Omental fat pad (tissue), 4 donors: ENCODE results near the gene MED12L. TPM values are rescaled to one million over a fixed set of nuclear protein-coding genes. Genes with fewer than 3 reads are reported as not detected.

Experiments
- ATAC-seq: fragments of 150-250 bp; one replicate; pipeline ENCODE4 v1.9.1; 2016; ENCODE audit warnings: mild to moderate bottlenecking, moderate library complexity; ENCODE audit not compliant: low FRiP score
- DNase-seq: peaks from one replicate; pipeline ENCODE4 v3.0.0-alpha.2; 2019; ENCODE audit warnings: low spot score
- total RNA-seq, 4 donors: library from RNA; depleted of rRNA; stranded (reverse); fragments of >200 nt; gene quantifications; one replicate each; pipeline ENCODE4 v1.1.0, GENCODE V29; 2016
- TF ChIP-seq, protein P1 (sequence below), 3 donors: fragments of 450-650 bp; IDR thresholded peaks; one replicate each; pipeline ENCODE4 v1.5.1; 2016 to 2017; ENCODE audit warnings: antibody characterized with exemption in 3 of 3, mild to moderate bottlenecking in 3 of 3, moderate library complexity in 2 of 3

The MED12L gene
- total RNA-seq, 4 donors from 2014 or later, result 0.16 to 0.37 (median 0.31) TPM

DNA sequence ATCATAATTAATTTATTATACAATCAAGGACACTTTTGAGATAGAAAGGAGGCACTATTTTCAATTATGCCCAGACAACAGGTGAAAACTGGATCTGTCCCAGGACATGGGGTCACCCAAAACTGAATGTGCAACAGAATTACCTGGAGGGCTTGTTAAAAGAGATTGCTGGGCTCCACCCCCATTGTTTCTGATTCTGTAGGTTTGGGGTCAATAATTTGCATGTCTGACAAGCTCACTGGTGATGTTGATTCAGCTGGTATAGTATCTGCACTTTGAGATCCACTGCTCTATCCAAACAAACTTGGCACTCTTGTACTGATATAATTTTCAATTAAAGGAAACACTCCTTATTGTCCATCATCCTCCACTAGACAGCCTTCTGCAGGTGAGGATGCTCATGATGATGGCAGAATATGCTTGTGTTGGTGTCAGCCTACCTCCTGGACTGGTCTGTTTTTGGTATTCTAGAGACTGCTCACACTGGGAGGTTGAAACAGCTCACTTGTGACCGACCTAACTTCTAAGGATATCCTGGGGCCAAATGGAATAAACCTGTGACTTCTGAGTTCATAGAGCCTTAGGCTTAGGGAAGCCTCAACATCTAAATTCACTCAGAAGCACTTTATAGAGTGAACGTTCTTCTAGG is 190.7 kb downstream of the MED12L start:
- DNase-seq (no peak), ATAC-seq (no peak)
- TF ChIP-seq, protein P1, sequence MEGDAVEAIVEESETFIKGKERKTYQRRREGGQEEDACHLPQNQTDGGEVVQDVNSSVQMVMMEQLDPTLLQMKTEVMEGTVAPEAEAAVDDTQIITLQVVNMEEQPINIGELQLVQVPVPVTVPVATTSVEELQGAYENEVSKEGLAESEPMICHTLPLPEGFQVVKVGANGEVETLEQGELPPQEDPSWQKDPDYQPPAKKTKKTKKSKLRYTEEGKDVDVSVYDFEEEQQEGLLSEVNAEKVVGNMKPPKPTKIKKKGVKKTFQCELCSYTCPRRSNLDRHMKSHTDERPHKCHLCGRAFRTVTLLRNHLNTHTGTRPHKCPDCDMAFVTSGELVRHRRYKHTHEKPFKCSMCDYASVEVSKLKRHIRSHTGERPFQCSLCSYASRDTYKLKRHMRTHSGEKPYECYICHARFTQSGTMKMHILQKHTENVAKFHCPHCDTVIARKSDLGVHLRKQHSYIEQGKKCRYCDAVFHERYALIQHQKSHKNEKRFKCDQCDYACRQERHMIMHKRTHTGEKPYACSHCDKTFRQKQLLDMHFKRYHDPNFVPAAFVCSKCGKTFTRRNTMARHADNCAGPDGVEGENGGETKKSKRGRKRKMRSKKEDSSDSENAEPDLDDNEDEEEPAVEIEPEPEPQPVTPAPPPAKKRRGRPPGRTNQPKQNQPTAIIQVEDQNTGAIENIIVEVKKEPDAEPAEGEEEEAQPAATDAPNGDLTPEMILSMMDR (IDR thresholded peaks at IDR 0.05), result no peak

DNA sequence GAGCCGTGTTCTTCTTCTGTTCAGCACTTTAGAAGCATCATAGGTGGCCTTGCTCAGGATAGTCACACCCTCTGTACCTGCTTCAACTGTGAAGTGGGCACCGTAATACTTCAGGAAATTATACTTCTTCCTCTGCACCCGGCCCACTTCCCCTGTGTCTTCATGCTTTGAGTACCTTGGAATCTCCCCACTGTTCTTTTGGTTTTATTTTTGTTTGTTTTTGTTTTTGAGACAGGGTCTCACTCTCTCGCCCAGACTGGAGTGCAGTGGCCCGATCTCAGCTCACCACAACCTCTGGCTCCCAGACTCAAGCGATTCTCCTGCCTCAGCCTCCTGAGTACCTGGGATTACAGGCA is 191.2 kb downstream of the MED12L start:
- no peak for ATAC-seq

DNA sequence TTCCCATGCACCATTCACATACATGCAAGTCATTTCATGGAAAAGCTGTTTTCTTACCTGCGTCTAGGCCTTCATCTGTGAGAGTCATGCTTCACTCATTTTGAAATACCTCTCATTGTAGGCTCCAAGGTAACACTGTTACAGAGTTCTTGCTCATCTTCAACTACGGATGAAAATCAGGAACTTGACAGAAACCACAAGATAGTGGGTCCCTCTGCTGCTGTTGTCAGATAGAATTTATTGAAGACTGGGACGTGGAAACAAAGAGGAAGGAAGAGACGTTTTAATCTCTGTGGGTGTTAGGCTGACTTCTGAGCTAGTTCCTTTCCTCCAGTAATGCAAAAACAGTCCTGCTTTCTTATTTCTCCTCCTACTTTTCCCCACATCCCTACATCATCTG is 192.8 kb downstream of the MED12L start, which contains the start of gene P2RY14:
Gene P2RY14 (minus strand): TSS at position 313 of the 400 bp plus-strand sequence. CDS start 64,226 bp downstream, outside the sequence.
- no peak for ATAC-seq
- DNase-seq, result no peak
- TF ChIP-seq, protein P1 (IDR thresholded peaks at IDR 0.05), result no peak

More for the DNA sequence above, 191.2 kb downstream of the MED12L start:
- no peak for DNase-seq
- TF ChIP-seq, protein P1 (IDR thresholded peaks at IDR 0.05), result no peak

DNA sequence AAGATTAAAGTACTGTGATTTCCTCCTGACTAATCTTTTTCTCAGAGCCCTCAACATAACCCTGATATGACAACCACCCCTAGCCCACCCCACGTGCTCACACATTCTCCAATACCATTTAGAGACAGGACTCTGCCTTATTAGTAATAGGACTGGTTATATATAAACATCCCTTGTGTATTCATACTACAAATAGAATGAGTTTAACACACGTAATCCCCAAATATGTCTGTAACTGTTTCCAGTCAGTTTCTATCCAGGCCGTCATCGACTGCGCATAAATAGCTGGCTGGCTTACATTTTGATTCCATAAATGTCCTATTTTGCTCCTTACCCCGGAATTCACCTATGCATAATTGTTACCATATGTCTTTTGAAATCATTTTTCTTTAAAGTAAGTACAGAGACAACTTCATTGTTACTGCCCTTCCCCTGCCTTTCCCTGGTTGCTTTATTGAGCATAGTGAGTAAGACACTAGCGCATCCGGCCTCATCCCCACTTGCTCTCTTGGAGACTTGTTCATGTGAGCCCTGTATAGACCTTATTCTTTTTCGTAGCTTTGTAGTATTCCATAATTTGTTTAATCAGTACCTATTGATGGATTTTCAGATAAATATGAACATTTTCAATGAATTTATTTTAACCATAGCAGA is 196.3 kb downstream of the MED12L start:
- TF ChIP-seq, protein P1 (IDR thresholded peaks at IDR 0.05), result no peak
- no peak for ATAC-seq
- no peak for DNase-seq

DNA sequence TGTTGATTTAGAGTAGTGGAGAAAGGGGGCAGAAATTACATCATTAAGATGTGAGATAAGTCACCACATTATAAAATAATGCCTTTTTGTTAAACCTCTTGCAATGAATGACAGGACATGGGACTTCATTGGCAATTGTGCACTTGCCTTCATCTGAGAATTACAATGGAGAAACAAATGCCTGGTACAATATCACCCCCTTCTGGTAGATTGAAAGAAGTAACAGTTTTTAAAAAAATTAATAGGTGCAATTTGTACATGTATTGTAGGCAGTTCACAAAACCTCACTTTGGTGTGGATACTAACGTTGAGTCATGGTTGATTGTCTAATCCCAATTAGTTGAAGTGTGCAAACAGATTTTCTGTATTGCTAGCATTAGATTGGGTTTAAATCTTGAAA is 197.5 kb downstream of the MED12L start:
- DNase-seq (no peak), ATAC-seq (no peak)
- TF ChIP-seq, protein P1 (IDR thresholded peaks at IDR 0.05), result peak in 2 of 3 donors; percentile 15 to 37

GRCh38 chr3:151283387-151283786 is 197.9 kb downstream of the MED12L start:
- DNase-seq, result no peak
- no peak for ATAC-seq
- TF ChIP-seq, protein P1 (IDR thresholded peaks at IDR 0.05), result no peak
